ENCODE results near the gene PRKN. TPM values are rescaled to one million over a fixed set of nuclear protein-coding genes. Genes with fewer than 3 reads are reported as not detected.

PRKN gene
- total RNA-seq, 4 donors from 2014 or later: 8.4 to 44.8 (median 12.6) TPM

DNA sequence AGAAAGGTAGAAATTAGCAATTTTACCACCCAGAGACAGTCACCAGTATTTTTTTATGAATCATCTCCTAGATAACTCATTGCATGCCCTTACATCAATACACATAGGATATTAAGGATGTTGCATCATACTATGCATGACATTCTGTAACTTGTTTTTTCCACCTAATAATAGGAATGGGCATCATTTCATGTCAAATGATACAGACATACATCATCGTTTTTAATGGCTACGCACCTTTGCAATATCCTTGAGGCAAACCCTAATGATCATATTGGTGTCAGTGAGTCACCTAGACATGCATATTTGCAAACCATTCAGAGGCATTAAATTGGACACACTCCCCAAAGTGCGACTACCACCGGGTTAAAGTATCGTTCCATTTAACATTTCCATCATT, 1144.0 kb downstream of the PRKN start:
- no peak for TF ChIP-seq CTCF (IDR thresholded peaks at IDR 0.05)
- ATAC-seq (ENCODE audit: low FRiP score): no peak
- DNase-seq (ENCODE audit: low spot score): no peak

DNA sequence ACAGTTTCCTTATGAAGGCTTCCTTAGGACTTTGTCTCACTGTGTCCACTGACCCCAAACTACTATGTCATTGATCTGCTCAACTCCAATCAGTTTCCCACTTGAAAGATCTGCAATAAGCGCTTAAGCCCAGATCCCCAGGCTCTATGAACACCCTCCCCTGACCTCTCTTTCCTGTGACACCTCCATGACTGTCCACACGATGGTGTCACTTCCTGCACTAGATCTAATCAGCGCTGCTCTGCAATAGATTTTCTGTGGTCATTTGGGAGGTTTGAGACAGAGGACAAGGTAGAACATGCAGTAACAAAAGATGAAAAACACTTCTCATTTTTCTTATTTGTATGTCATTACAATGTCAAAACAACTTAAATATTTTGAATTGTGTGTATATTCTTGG, 1149.1 kb downstream of the PRKN start:
- ATAC-seq (ENCODE audit: low FRiP score) (no peak), DNase-seq (ENCODE audit: low spot score) (no peak)
- TF ChIP-seq CTCF (IDR thresholded peaks at IDR 0.05): no peak

- TF ChIP-seq CTCF (IDR thresholded peaks at IDR 0.05): no peak
- ATAC-seq (ENCODE audit: low FRiP score) (no peak), DNase-seq (ENCODE audit: low spot score) (no peak)
These were observed 1151.9 kb downstream of the PRKN start for GRCh38 chr6:161575523-161576254.

DNA sequence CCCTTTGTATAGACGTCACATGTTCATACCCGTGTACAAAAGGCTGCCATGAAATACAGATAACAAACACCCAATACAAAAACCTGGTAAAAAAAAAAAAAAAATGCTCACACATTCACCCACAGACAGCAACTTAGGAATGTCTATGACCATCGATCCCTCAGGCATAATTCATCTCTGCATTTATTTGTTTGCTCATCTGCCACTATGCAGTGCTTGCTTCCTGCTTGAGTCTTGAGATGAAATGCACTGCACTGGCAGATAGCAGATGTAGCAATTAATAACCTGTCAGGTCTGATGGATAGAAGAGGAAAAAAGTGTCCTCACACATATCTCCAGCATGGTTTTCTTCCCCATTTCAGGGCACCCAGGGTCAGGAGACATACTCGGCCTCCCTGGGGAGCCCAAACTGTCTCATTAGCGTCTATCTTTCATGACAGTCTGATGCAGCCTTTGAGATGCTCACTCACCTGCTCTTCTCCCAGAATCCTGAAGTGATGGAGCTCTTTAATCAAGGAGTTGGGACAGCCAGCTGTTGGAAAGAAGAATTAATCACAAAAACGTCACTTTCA, 1158.6 kb downstream of the PRKN start:
- no peak for DNase-seq (ENCODE audit: low spot score)
- ATAC-seq (ENCODE audit: low FRiP score): no peak
- no peak for TF ChIP-seq CTCF (IDR thresholded peaks at IDR 0.05)

GRCh38 chr6:161564952-161565351, 1162.6 kb downstream of the PRKN start:
- DNase-seq (ENCODE audit: low spot score) (no peak), ATAC-seq (ENCODE audit: low FRiP score) (no peak)
- no peak for TF ChIP-seq CTCF (IDR thresholded peaks at IDR 0.05)

- TF ChIP-seq CTCF (IDR thresholded peaks at IDR 0.05): no peak
- ATAC-seq (ENCODE audit: low FRiP score) (no peak), DNase-seq (ENCODE audit: low spot score) (no peak)
These were observed 1165.7 kb downstream of the PRKN start for GRCh38 chr6:161561908-161562307.

All from omental fat pad (tissue), 4 donors.